ENCODE results near the gene ZNF782.

- no peak for TF ChIP-seq ZNF70 (CRISPR knock-in tag; IDR thresholded peaks at IDR 0.05)
- TF ChIP-seq SNAI2 (CRISPR knock-in tag; IDR thresholded peaks at IDR 0.05), result no peak
- TF ChIP-seq ARNTL (CRISPR knock-in tag; IDR thresholded peaks at IDR 0.05; ENCODE audit: borderline replicate concordance, low read depth), result no peak
- no peak for TF ChIP-seq ZFP3 (CRISPR knock-in tag; IDR thresholded peaks at IDR 0.05)
- TF ChIP-seq PATZ1 (CRISPR knock-in tag; IDR thresholded peaks at IDR 0.05; ENCODE audit: borderline replicate concordance), result no peak
- no peak for TF ChIP-seq RARB (CRISPR knock-in tag; IDR thresholded peaks at IDR 0.05)
- no peak for TF ChIP-seq PPARA (CRISPR knock-in tag; IDR thresholded peaks at IDR 0.05; ENCODE audit: borderline replicate concordance)
Observed at GRCh38 chr9:96784021-96784420, 70.3 kb downstream of the ZNF782 start.
